Uterus (tissue), 2 donors: ENCODE measurements around the gene ORAI3.

Experiments
- POLR2A ChIP-seq, 2 donors: fragments of 450-650 bp; IDR thresholded peaks; one replicate each; pipeline ENCODE4 v1.6.1; 2016; ENCODE audit warnings: antibody characterized with exemption in 2 of 2, mild to moderate bottlenecking in 1 of 2, moderate library complexity in 1 of 2
- TF ChIP-seq, protein P1 (sequence below), 4 experiments: fragments of 200-600 bp in 2 of 4; fragments of 450-650 bp in 2 of 4; sonication (generic) in 2 of 4; IDR thresholded peaks; one replicate each; pipeline ENCODE4 v1.5.1; 2016 to 2019; ENCODE audit warnings: antibody characterized with exemption in 4 of 4, mild to moderate bottlenecking in 2 of 4, moderate library complexity in 1 of 4

DNA sequence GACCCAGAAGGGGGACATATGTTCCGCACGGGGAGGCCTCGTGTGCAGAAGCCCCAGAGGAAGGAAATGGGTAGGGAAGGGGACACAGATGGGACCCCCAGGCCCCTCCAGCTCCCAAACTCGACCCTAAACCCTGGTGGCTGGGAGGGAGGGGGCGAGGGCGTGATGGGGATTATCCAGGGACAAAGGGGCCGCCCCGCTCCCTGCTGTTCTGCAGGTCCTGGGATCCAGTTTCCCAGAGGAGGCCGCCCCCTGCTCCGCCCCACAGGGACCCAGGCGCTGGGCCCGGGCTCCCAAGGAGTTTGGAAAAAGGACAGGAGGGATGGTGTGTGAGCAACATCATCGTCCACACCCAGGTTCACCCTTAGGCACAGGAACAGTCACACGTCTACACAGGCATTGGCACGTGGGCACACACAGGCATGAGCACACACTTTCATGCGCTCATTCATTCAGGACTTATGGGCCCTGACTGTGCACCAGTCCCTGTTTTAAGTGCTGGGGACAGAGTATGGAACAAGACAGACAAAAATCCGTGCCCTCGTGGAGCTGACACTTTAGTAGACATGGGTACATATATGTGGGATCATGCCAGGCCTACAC lies 38.3 kb upstream of the ORAI3 start:
- TF ChIP-seq, protein P1, sequence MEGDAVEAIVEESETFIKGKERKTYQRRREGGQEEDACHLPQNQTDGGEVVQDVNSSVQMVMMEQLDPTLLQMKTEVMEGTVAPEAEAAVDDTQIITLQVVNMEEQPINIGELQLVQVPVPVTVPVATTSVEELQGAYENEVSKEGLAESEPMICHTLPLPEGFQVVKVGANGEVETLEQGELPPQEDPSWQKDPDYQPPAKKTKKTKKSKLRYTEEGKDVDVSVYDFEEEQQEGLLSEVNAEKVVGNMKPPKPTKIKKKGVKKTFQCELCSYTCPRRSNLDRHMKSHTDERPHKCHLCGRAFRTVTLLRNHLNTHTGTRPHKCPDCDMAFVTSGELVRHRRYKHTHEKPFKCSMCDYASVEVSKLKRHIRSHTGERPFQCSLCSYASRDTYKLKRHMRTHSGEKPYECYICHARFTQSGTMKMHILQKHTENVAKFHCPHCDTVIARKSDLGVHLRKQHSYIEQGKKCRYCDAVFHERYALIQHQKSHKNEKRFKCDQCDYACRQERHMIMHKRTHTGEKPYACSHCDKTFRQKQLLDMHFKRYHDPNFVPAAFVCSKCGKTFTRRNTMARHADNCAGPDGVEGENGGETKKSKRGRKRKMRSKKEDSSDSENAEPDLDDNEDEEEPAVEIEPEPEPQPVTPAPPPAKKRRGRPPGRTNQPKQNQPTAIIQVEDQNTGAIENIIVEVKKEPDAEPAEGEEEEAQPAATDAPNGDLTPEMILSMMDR (IDR thresholded peaks at IDR 0.05) = no peak
- TF ChIP-seq POLR2A (IDR thresholded peaks at IDR 0.05) = no peak
